GM21786 (cell line): ENCODE measurements around the gene CYTH3.
"Not testable (repeated sequence)": the region's sequence is repeated elsewhere in the genome, so short reads cannot be mapped to it uniquely, and the experiment has no call there.

Source experiments
- ATAC-seq: cut with Tn5 transposase; IDR thresholded peaks from one replicate; pipeline ENCODE4 v1.9.1; 2021; ENCODE audit not compliant: unreplicated experiment

The CYTH3 gene

GRCh38 chr7:6200971-6201370 is 71.5 kb downstream of the CYTH3 start:
- no peak for ATAC-seq

GRCh38 chr7:6198689-6199595 is 73.5 kb downstream of the CYTH3 start:
- no peak for ATAC-seq

GRCh38 chr7:6197801-6198551 is 74.4 kb downstream of the CYTH3 start:
- no peak for ATAC-seq

GRCh38 chr7:6193709-6194108 is 78.7 kb downstream of the CYTH3 start:
- no peak for ATAC-seq

- ATAC-seq: not testable (repeated sequence)
These were observed 81.9 kb downstream of the CYTH3 start for GRCh38 chr7:6190563-6190962.

- ATAC-seq: no peak
These were observed 84.0 kb downstream of the CYTH3 start for GRCh38 chr7:6188389-6188788.

- no peak for ATAC-seq
These were observed 85.8 kb downstream of the CYTH3 start for GRCh38 chr7:6186577-6186976.

GRCh38 chr7:6182993-6183392 is 89.4 kb downstream of the CYTH3 start:
- no peak for ATAC-seq

- no peak for ATAC-seq
These were observed 91.3 kb downstream of the CYTH3 start for GRCh38 chr7:6181136-6181535.

GRCh38 chr7:6180344-6180725 is 92.1 kb downstream of the CYTH3 start:
- ATAC-seq: no peak

- no peak for ATAC-seq
These were observed 92.6 kb downstream of the CYTH3 start for GRCh38 chr7:6179620-6180343.

- no peak for ATAC-seq
These were observed 94.0 kb downstream of the CYTH3 start for GRCh38 chr7:6178298-6179029.

GRCh38 chr7:6175645-6176044 is 96.8 kb downstream of the CYTH3 start:
- ATAC-seq: no peak

GRCh38 chr7:6172910-6173295 is 99.5 kb downstream of the CYTH3 start:
- no peak for ATAC-seq

- ATAC-seq: no peak
These were observed 100.1 kb downstream of the CYTH3 start for GRCh38 chr7:6172224-6172909.

- ATAC-seq: no peak
These were observed 100.7 kb downstream of the CYTH3 start for GRCh38 chr7:6171532-6172223.

GRCh38 chr7:6170571-6171531 is 101.6 kb downstream of the CYTH3 start:
- ATAC-seq: no peak

- no peak for ATAC-seq
These were observed 102.5 kb downstream of the CYTH3 start for GRCh38 chr7:6169805-6170520.
